Astrocyte of the cerebellum (primary cell): ENCODE data around the gene LAMC2.

Experiments used
- DNase-seq: peaks from one replicate; pipeline ENCODE4 v3.0.0-alpha.2; 2011; ENCODE audit warnings: low read depth
- H3K4me3 ChIP-seq: 2 replicates; pipeline ENCODE4 v1.5.1; 2011; ENCODE audit warnings: mild to moderate bottlenecking, low read depth, low read length, moderate library complexity
- in situ Hi-C: cut with HindIII; loops from 2 replicates; pipeline ENCODE4 v1.10.0; 2017; ENCODE audit warnings: low sequenced_read_pairs
- TF ChIP-seq, protein P1 (sequence below): IDR thresholded peaks from 2 replicates; pipeline ENCODE4 v1.5.1; 2012; ENCODE audit warnings: low read length, low read depth, moderate library complexity, mild to moderate bottlenecking; ENCODE audit errors: missing control alignments

The LAMC2 gene

GRCh38 chr1:183241471-183241870 lies 55.4 kb downstream of the LAMC2 start:
- no peak overlapping the region for H3K4me3 ChIP-seq
- TF ChIP-seq, protein P1, sequence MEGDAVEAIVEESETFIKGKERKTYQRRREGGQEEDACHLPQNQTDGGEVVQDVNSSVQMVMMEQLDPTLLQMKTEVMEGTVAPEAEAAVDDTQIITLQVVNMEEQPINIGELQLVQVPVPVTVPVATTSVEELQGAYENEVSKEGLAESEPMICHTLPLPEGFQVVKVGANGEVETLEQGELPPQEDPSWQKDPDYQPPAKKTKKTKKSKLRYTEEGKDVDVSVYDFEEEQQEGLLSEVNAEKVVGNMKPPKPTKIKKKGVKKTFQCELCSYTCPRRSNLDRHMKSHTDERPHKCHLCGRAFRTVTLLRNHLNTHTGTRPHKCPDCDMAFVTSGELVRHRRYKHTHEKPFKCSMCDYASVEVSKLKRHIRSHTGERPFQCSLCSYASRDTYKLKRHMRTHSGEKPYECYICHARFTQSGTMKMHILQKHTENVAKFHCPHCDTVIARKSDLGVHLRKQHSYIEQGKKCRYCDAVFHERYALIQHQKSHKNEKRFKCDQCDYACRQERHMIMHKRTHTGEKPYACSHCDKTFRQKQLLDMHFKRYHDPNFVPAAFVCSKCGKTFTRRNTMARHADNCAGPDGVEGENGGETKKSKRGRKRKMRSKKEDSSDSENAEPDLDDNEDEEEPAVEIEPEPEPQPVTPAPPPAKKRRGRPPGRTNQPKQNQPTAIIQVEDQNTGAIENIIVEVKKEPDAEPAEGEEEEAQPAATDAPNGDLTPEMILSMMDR, result no peak
- in situ Hi-C loops, result loop anchor here (5.0 kb wide), 2 partner anchors 36 to 86 kb away; no protein-coding TSS in a partner anchor
- no peak for DNase-seq

DNA sequence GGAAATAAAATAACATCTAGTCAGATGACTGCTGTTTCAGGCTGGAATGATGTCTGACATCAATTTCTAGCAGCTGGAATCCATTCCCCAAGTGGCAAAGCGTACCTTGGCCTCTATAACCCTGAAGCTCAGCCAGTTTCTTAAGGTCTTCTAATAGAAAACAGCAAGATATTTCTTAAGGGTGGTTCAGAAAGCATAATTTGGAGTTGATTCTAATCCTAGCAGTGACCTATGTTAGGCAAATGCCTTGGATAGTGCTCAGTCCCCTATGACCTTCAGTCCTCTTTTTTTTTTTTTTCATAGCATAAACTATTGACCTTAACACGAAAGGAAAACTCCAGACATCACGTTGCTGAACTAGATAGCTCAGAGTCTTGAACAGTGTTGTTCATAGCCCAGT lies 56.5 kb downstream of the LAMC2 start:
- no peak for DNase-seq
- no peak overlapping the region for H3K4me3 ChIP-seq
- in situ Hi-C loops, result loop anchor here (5.0 kb wide), 2 partner anchors 35 to 85 kb away; no protein-coding TSS in a partner anchor
- TF ChIP-seq, protein P1, result no peak

- TF ChIP-seq, protein P1, result no peak
- H3K4me3 ChIP-seq, result no peak overlapping the region
- in situ Hi-C loops, result loop anchor here (5.0 kb wide), 2 partner anchors 34 to 84 kb away; no protein-coding TSS in a partner anchor
- DNase-seq, result no peak
Observed at GRCh38 chr1:183243161-183244050, 57.3 kb downstream of the LAMC2 start.

GRCh38 chr1:183244466-183244865 lies 58.4 kb downstream of the LAMC2 start:
- in situ Hi-C loops, result loop anchor here (5.0 kb wide), 2 partner anchors 33 to 83 kb away; no protein-coding TSS in a partner anchor
- DNase-seq, result no peak

GRCh38 chr1:183245357-183245756 lies 59.3 kb downstream of the LAMC2 start:
- no peak for DNase-seq
- in situ Hi-C loops, result no loop called here
- no peak overlapping the region for H3K4me3 ChIP-seq
- TF ChIP-seq, protein P1, result no peak

More at GRCh38 chr1:183244466-183244865, 58.4 kb downstream of the LAMC2 start:
- TF ChIP-seq, protein P1, result no peak
- H3K4me3 ChIP-seq, result no peak overlapping the region

DNA sequence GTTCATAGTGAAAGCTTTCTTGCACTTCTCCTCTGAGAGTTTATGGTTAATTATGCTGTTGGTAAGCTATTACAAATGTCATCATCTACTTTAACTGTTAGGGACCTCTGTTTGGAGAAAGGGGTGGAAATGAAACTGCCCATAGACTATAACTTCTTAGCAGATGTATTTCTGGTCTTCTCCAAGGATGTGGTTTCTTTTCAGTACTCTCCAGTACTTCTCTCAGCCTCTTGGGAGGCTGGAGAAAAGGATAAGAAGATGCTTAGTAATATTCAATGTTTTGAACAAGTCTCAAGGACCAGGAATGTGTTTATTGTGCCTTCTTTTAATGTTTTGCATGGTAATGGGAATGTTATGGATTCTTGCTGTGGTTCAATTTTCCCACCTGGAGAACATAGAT lies 60.4 kb downstream of the LAMC2 start:
- TF ChIP-seq, protein P1, result no peak
- no peak overlapping the region for H3K4me3 ChIP-seq
- in situ Hi-C loops, result no loop called here
- DNase-seq, result no peak
